H9 (cell line): ENCODE measurements around the gene CAPN8. TPM values are rescaled to one million over a fixed set of nuclear protein-coding genes. Genes with fewer than 3 reads are reported as not detected.

Experiments used
- DNase-seq: peaks from one replicate; pipeline ENCODE4 v3.0.0-alpha.2; 2017
- H2AFZ ChIP-seq: one replicate; pipeline ENCODE4 v1.6.1; 2013; ENCODE audit warnings: mild to moderate bottlenecking, low read length, control low read depth, moderate library complexity
- H2AK5ac ChIP-seq: 2 replicates; pipeline ENCODE4 v1.6.1; 2013; ENCODE audit warnings: low read length, control low read depth, mixed read lengths; ENCODE audit not compliant: insufficient read length
- H2BK120ac ChIP-seq: one replicate; pipeline ENCODE4 v1.6.1; 2013; ENCODE audit warnings: low read depth, mild to moderate bottlenecking, low read length, control low read depth, inconsistent platforms; ENCODE audit not compliant: poor library complexity, severe bottlenecking
- H2BK12ac ChIP-seq: 2 replicates; pipeline ENCODE4 v1.6.1; 2013; ENCODE audit warnings: low read length, control low read depth, mixed read lengths, low read depth; ENCODE audit not compliant: insufficient read length
- H2BK15ac ChIP-seq: 2 replicates; pipeline ENCODE4 v1.6.1; 2013; ENCODE audit warnings: low read depth, low read length, control low read depth
- H2BK20ac ChIP-seq: one replicate; pipeline ENCODE4 v1.6.1; 2013; ENCODE audit warnings: low read depth, mild to moderate bottlenecking, low read length, control low read depth, inconsistent platforms; ENCODE audit not compliant: poor library complexity, severe bottlenecking
- H2BK5ac ChIP-seq: 2 replicates; pipeline ENCODE4 v1.6.1; 2013; ENCODE audit warnings: low read length, control low read depth, mixed read lengths; ENCODE audit not compliant: insufficient read length
- H3K14ac ChIP-seq: 2 replicates; pipeline ENCODE4 v1.6.1; 2013; ENCODE audit warnings: low read length, control low read depth; ENCODE audit not compliant: insufficient read depth
- H3K18ac ChIP-seq: 2 replicates; pipeline ENCODE4 v1.6.1; 2013; ENCODE audit warnings: low read depth, mild to moderate bottlenecking, mixed read lengths, low read length, control low read depth; ENCODE audit not compliant: insufficient read length
- H3K23ac ChIP-seq: 2 replicates; pipeline ENCODE4 v1.6.1; 2013; ENCODE audit warnings: low read length, control low read depth, mixed read lengths, low read depth; ENCODE audit not compliant: insufficient read length
- H3K23me2 ChIP-seq: 2 replicates; pipeline ENCODE4 v1.6.1; 2013; ENCODE audit warnings: low read depth, mild to moderate bottlenecking, mixed read lengths, low read length, control low read depth; ENCODE audit not compliant: insufficient read length, poor library complexity, severe bottlenecking
- H3K27ac ChIP-seq: 2 replicates; pipeline ENCODE4 v1.5.1; 2013; ENCODE audit warnings: low read length, control low read depth, mixed read lengths, low read depth; ENCODE audit not compliant: insufficient read length
- H3K27me3 ChIP-seq: 2 replicates; pipeline ENCODE4 v1.6.1; 2013; ENCODE audit warnings: low read length, control low read depth, inconsistent platforms; ENCODE audit not compliant: insufficient read depth
- H3K4ac ChIP-seq: 2 replicates; pipeline ENCODE4 v1.6.1; 2013; ENCODE audit warnings: low read depth, mild to moderate bottlenecking, control low read depth, inconsistent platforms, low read length, moderate library complexity
- H3K4me1 ChIP-seq: 2 replicates; pipeline ENCODE4 v1.6.1; 2013; ENCODE audit warnings: low read length, control low read depth, inconsistent platforms; ENCODE audit not compliant: insufficient read depth
- H3K4me2 ChIP-seq: 2 replicates; pipeline ENCODE4 v1.6.1; 2013; ENCODE audit warnings: low read length, control low read depth, mixed read lengths; ENCODE audit not compliant: insufficient read length, insufficient read depth
- H3K56ac ChIP-seq: 2 replicates; pipeline ENCODE4 v1.6.1; 2013; ENCODE audit warnings: low read depth, mild to moderate bottlenecking, mixed read lengths, low read length, control low read depth; ENCODE audit not compliant: insufficient read length
- H3K79me1 ChIP-seq: 2 replicates; pipeline ENCODE4 v1.6.1; 2013; ENCODE audit warnings: low read depth, mild to moderate bottlenecking, moderate library complexity, low read length, control low read depth, inconsistent platforms; ENCODE audit not compliant: insufficient read depth, poor library complexity, severe bottlenecking
- H3K79me2 ChIP-seq: 2 replicates; pipeline ENCODE4 v1.6.1; 2013; ENCODE audit warnings: low read length, control low read depth, inconsistent platforms; ENCODE audit not compliant: insufficient read depth
- H3K9ac ChIP-seq: 2 replicates; pipeline ENCODE4 v1.6.1; 2013; ENCODE audit warnings: low read length, control low read depth, mixed read lengths; ENCODE audit not compliant: insufficient read length; ENCODE audit errors: extremely low read depth
- H3K9me3 ChIP-seq: one replicate; pipeline ENCODE4 v1.6.1; 2013; ENCODE audit warnings: low read depth, low read length, inconsistent platforms; ENCODE audit not compliant: control insufficient read depth
- H3T11ph ChIP-seq: one replicate; pipeline ENCODE4 v1.6.1; 2013; ENCODE audit warnings: mild to moderate bottlenecking, low read length, control low read depth, inconsistent platforms
- H4K20me1 ChIP-seq: one replicate; pipeline ENCODE4 v1.6.1; 2013; ENCODE audit not compliant: control insufficient read depth, insufficient read length, insufficient read depth
- H4K5ac ChIP-seq: 2 replicates; pipeline ENCODE4 v1.6.1; 2013; ENCODE audit warnings: low read depth, mild to moderate bottlenecking, mixed read lengths, low read length, control low read depth; ENCODE audit not compliant: insufficient read length
- H4K8ac ChIP-seq: replicated peaks from 2 replicates; pipeline ENCODE4 v1.6.1; 2013; ENCODE audit warnings: low read length, control low read depth, mixed read lengths, low read depth; ENCODE audit not compliant: insufficient read length
- H4K91ac ChIP-seq: 2 replicates; pipeline ENCODE4 v1.6.1; 2013; ENCODE audit warnings: low read depth, mild to moderate bottlenecking, moderate library complexity, mixed read lengths, low read length, control low read depth; ENCODE audit not compliant: insufficient read length
- H3K27ac Mint-ChIP-seq, 3 experiments: 2 replicates in 2 of 3; 3 replicates in 1 of 3; pipeline ENCODE4 v1.8.0; 2020 to 2021; ENCODE audit warnings: mixed read lengths in 3 of 3, mild to moderate bottlenecking in 1 of 3, moderate library complexity in 1 of 3
- H3K27me3 Mint-ChIP-seq: 2 replicates; pipeline ENCODE4 v1.8.0; 2021; ENCODE audit warnings: low read depth, mild to moderate bottlenecking, moderate library complexity, mixed read lengths
- H3K36me3 Mint-ChIP-seq, 3 experiments: 2 replicates in 2 of 3; 3 replicates in 1 of 3; pipeline ENCODE4 v1.8.0; 2020 to 2021; ENCODE audit warnings: low read depth in 3 of 3, mixed read lengths in 3 of 3; ENCODE audit not compliant: insufficient read depth in 1 of 3
- H3K4me1 Mint-ChIP-seq, 2 experiments: 2 replicates each; pipeline ENCODE4 v1.8.0; 2020; ENCODE audit warnings: mixed read lengths in 2 of 2
- H3K4me3 Mint-ChIP-seq, 2 experiments: 2 replicates in 1 of 2; 3 replicates in 1 of 2; pipeline ENCODE4 v1.8.0; 2020 to 2021; ENCODE audit warnings: mild to moderate bottlenecking in 2 of 2, mixed read lengths in 2 of 2, moderate library complexity in 1 of 2
- H3K9me3 Mint-ChIP-seq, 2 experiments: 2 replicates in 1 of 2; 3 replicates in 1 of 2; pipeline ENCODE4 v1.8.0; 2020; ENCODE audit warnings: mild to moderate bottlenecking in 2 of 2, mixed read lengths in 2 of 2, moderate library complexity in 1 of 2
- WGBS: extraction: QIAGEN DNeasy Blood & Tissue Kit; methylation state at CpG from one replicate; pipeline ENCODE4 v1.1.7; 2013; ENCODE audit warnings: missing lambda C conversion rate, low lambda C conversion rate, mixed read lengths; ENCODE audit not compliant: insufficient read length; ENCODE audit errors: extremely low coverage; 5-methylcytosine and 5-hydroxymethylcytosine counted together
- total RNA-seq: library from RNA; stranded (reverse); gene quantifications from 2 replicates; pipeline ENCODE4 v1.2.1, GENCODE V29; 2021
- TF ChIP-seq, protein P1 (sequence below): fragments of 200-600 bp; sonication (generic); conservative IDR thresholded peaks from 3 replicates; pipeline ENCODE4 v1.8.0; 2021; ENCODE audit warnings: antibody characterized with exemption, mild to moderate bottlenecking

CAPN8 gene
- total RNA-seq, 1 experiment from 2014 or later: not detected

DNA sequence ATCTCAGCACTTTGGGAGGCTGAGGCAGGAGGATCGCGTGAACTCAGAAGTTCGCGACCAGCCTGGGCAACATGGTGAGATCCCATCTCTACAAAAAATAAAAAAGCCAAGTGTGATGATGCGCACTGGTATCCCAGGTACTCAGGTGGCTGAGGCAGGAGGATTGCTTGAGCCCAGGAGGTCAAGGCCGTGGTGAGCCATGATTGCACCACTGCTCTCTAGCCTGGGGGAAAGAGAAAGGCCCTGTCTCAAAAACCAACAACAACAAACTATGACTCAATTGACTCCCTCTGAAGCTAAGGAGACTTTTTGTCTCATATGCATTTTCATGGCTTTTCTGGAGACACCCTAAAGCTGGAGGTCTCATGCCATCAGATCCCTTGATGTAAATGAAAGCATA, 153.4 kb downstream of the CAPN8 start:
- no peak overlapping the region for H2AK5ac ChIP-seq
- H3K9me3 ChIP-seq: no peaks in the 10 kb centered on the region
- no peaks in the 10 kb centered on the region for H4K20me1 ChIP-seq
- no peak overlapping the region for H3K27ac ChIP-seq
- no peaks in the 10 kb centered on the region for H3K79me1 ChIP-seq
- H2BK15ac ChIP-seq: no peak overlapping the region
- no peak overlapping the region for H2AFZ ChIP-seq
- H2BK12ac ChIP-seq: no peak overlapping the region
- TF ChIP-seq, protein P1, sequence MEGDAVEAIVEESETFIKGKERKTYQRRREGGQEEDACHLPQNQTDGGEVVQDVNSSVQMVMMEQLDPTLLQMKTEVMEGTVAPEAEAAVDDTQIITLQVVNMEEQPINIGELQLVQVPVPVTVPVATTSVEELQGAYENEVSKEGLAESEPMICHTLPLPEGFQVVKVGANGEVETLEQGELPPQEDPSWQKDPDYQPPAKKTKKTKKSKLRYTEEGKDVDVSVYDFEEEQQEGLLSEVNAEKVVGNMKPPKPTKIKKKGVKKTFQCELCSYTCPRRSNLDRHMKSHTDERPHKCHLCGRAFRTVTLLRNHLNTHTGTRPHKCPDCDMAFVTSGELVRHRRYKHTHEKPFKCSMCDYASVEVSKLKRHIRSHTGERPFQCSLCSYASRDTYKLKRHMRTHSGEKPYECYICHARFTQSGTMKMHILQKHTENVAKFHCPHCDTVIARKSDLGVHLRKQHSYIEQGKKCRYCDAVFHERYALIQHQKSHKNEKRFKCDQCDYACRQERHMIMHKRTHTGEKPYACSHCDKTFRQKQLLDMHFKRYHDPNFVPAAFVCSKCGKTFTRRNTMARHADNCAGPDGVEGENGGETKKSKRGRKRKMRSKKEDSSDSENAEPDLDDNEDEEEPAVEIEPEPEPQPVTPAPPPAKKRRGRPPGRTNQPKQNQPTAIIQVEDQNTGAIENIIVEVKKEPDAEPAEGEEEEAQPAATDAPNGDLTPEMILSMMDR: no peak
- Mint-ChIP-seq H3K27me3 (peaks cover 9% of the 10 kb centered on the region), H3K9me3 (peaks cover 7% of the 10 kb centered on the region in 2 experiments; a peak in 3 of 5 replicates), H3K36me3 (peaks cover 0 to 6% (median 3%) of the 10 kb centered on the region in 3 experiments; a peak in 3 of 7 replicates), H3K4me3 (no peak overlapping the region), H3K4me1 (peaks cover 24 to 26% of the 10 kb centered on the region in 2 experiments), H3K27ac (no peak overlapping the region)
- H4K5ac ChIP-seq: no peak overlapping the region
- no peak overlapping the region for H4K91ac ChIP-seq
- H3K14ac ChIP-seq: no peak overlapping the region
- DNase-seq: no peak
- no peaks in the 10 kb centered on the region for H3K23me2 ChIP-seq
- H3K4me1 ChIP-seq: peaks cover 6% of the 10 kb centered on the region; the same call in 1 of the 2 replicates
- no peak overlapping the region for H3K18ac ChIP-seq
- H3K23ac ChIP-seq: no peak overlapping the region
- H2BK5ac ChIP-seq: no peak overlapping the region
- no CpG with 5 or more reads among the region's 6 CpGs for WGBS
- H3K4me2 ChIP-seq: no peak overlapping the region
- no peak overlapping the region for H2BK120ac ChIP-seq
- H3K9ac ChIP-seq: no peak overlapping the region
- no peak overlapping the region for H3K56ac ChIP-seq
- H2BK20ac ChIP-seq: no peak overlapping the region
- no peak overlapping the region for H4K8ac ChIP-seq
- H3K79me2 ChIP-seq: no peaks in the 10 kb centered on the region
- H3T11ph ChIP-seq: no peak overlapping the region
- H3K4ac ChIP-seq: no peak overlapping the region
- H3K27me3 ChIP-seq: no peaks in the 10 kb centered on the region
